ENCODE results near the gene SIGLEC6. TPM values are rescaled to one million over a fixed set of nuclear protein-coding genes. Genes with fewer than 3 reads are reported as not detected.

Gene SIGLEC6
- total RNA-seq, 1 experiment from 2014 or later, result 0.31 TPM

DNA sequence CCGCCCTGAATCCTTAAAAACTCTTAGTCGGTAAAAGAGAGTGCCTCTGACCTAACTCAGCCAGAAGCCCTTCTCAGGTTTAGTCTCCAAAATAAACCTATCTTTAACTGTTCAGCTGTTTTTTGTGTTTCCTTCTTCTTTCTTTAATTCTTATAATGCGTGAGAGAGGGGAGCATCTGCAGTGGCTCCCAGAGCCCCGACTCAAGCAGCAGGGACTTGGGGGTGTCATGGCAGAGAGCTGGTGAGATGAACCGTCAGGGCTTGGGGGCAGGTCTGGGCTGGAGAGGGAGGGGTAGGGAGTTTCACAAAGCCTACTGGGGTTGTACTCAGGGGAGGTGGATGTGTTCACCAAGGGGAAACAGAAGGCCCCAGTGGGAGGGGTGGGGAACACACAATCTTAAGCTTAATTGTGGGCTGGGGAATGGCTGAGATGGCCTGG is 16.8 kb upstream of the SIGLEC6 start:
- Histone ChIP-seq H3K23me2 (ENCODE audit: insufficient read length, low read depth, low read length, poor library complexity, severe bottlenecking) (no peaks in the 10 kb centered on the region), H3K56ac (ENCODE audit: insufficient read length, low read depth, low read length) (no peak overlapping the region), H3K4ac (ENCODE audit: low read depth, low read length) (no peak overlapping the region), H3K4me2 (ENCODE audit: insufficient read depth, insufficient read length, low read length) (no peak overlapping the region), H4K5ac (ENCODE audit: insufficient read length, low read depth, low read length) (no peak overlapping the region), H2BK15ac (ENCODE audit: low read depth, low read length) (no peak overlapping the region), H3K79me2 (ENCODE audit: insufficient read depth, low read length) (no peaks in the 10 kb centered on the region), H2BK5ac (ENCODE audit: insufficient read length, low read length) (no peak overlapping the region), H3K27ac (ENCODE audit: insufficient read length, low read depth, low read length) (no peak overlapping the region), H4K20me1 (ENCODE audit: control insufficient read depth, insufficient read depth, insufficient read length) (no peaks in the 10 kb centered on the region), H3K9me3 (ENCODE audit: control insufficient read depth, low read depth, low read length) (no peaks in the 10 kb centered on the region), H3K27me3 (ENCODE audit: insufficient read depth, low read length) (no peaks in the 10 kb centered on the region), H2BK12ac (ENCODE audit: insufficient read length, low read depth, low read length) (no peak overlapping the region), H3K14ac (ENCODE audit: insufficient read depth, low read length) (no peak overlapping the region), H4K91ac (ENCODE audit: insufficient read length, low read depth, low read length) (no peak overlapping the region), H2AFZ (ENCODE audit: low read length) (no peak overlapping the region), H3K23ac (ENCODE audit: insufficient read length, low read depth, low read length) (no peak overlapping the region), H3K18ac (ENCODE audit: insufficient read length, low read depth, low read length) (no peak overlapping the region), H2BK20ac (ENCODE audit: low read depth, low read length, poor library complexity, severe bottlenecking) (no peak overlapping the region), H3K79me1 (ENCODE audit: insufficient read depth, low read depth, low read length, poor library complexity, severe bottlenecking) (no peaks in the 10 kb centered on the region), H4K8ac (replicated peaks; ENCODE audit: insufficient read length, low read depth, low read length) (no peak overlapping the region), H3T11ph (ENCODE audit: low read length) (no peak overlapping the region), H2AK5ac (ENCODE audit: insufficient read length, low read length) (no peak overlapping the region), H2BK120ac (ENCODE audit: low read depth, low read length, poor library complexity, severe bottlenecking) (no peak overlapping the region), H3K4me1 (ENCODE audit: insufficient read depth, low read length) (no peaks in the 10 kb centered on the region; the same call in 1 of the 2 replicates), H3K9ac (ENCODE audit: extremely low read depth, insufficient read length, low read length) (no peak overlapping the region)
- no peak for DNase-seq
- Mint-ChIP-seq H3K27me3 (ENCODE audit: low read depth) (peaks cover 65% of the 10 kb centered on the region), H3K36me3 (ENCODE audit: insufficient read depth in 1 of 3, low read depth in 3 of 3) (peaks cover 0 to 7% (median 0%) of the 10 kb centered on the region in 3 experiments; a peak in 3 of 7 replicates), H3K9me3 (peaks cover 49 to 95% of the 10 kb centered on the region in 2 experiments), H3K27ac (no peak overlapping the region), H3K4me3 (no peak overlapping the region), H3K4me1 (peaks cover 0 to 3% of the 10 kb centered on the region in 2 experiments; a peak in 2 of 4 replicates)
- TF ChIP-seq CTCF (conservative IDR thresholded peaks at IDR 0.05), result no peak
- no CpG with 5 or more reads among the region's 5 CpGs for WGBS (ENCODE audit: extremely low coverage, insufficient read length, low lambda C conversion rate)

Measured in H9 (cell line).